Stimulated activated CD8-positive, alpha-beta memory T cell treated with anti-CD3 and anti-CD28 coated beads, Interleukin-12 subunit alpha, Interleukin-12 subunit beta, amount 100 ng/mL, for 4 hours (primary cell): ENCODE data around the gene ANXA7.
A peak's percentile ranks its signal among the peaks of the same experiment; 100 is the strongest.
"Not testable (repeated sequence)": the region's sequence is repeated elsewhere in the genome, so short reads cannot be mapped to it uniquely, and the experiment has no call there.

ENCODE experiments used
- DNase-seq: peaks from one replicate; pipeline ENCODE4 v3.0.0-alpha.2; 2020; ENCODE audit warnings: low read depth

The ANXA7 gene

GRCh38 chr10:73407495-73407894, 6.4 kb downstream of the ANXA7 start:
- DNase-seq = no peak

- DNase-seq = no peak
Measured at GRCh38 chr10:73406846-73407245, 7.0 kb downstream of the ANXA7 start.

- no peak for DNase-seq
Measured at GRCh38 chr10:73405556-73405955, 8.3 kb downstream of the ANXA7 start.

GRCh38 chr10:73404690-73405089, 9.2 kb downstream of the ANXA7 start:
- DNase-seq = no peak

GRCh38 chr10:73401636-73402035, 12.2 kb downstream of the ANXA7 start:
- DNase-seq = no peak

- DNase-seq = no peak
Measured at GRCh38 chr10:73399063-73399462, 14.8 kb downstream of the ANXA7 start.

GRCh38 chr10:73398024-73398423, 15.8 kb downstream of the ANXA7 start:
- DNase-seq = no peak

- DNase-seq = not testable (repeated sequence)
Measured at GRCh38 chr10:73394325-73394724, 19.5 kb downstream of the ANXA7 start.

GRCh38 chr10:73388228-73388627, 25.6 kb downstream of the ANXA7 start:
- DNase-seq = no peak

- no peak for DNase-seq
Measured at GRCh38 chr10:73386583-73386982, 27.3 kb downstream of the ANXA7 start.

GRCh38 chr10:73379064-73379748, 34.7 kb downstream of the ANXA7 start:
- no peak for DNase-seq

GRCh38 chr10:73376679-73377078, 37.2 kb downstream of the ANXA7 start:
- no peak for DNase-seq

- DNase-seq = no peak
Measured at GRCh38 chr10:73368238-73368637, 45.6 kb downstream of the ANXA7 start.

GRCh38 chr10:73366381-73367298, 47.2 kb downstream of the ANXA7 start:
- no peak for DNase-seq

GRCh38 chr10:73364964-73365363, 48.9 kb downstream of the ANXA7 start:
- DNase-seq = no peak

GRCh38 chr10:73359492-73359891, 54.4 kb downstream of the ANXA7 start:
- DNase-seq = no peak

GRCh38 chr10:73358331-73359279, 55.3 kb downstream of the ANXA7 start, which contains the start of gene CFAP70:
CFAP70 (minus strand) TSS chr10:73358864; CDS start chr10:73354796, 4,068 bp downstream.
- peak; percentile 78 for DNase-seq

GRCh38 chr10:73357821-73358220, 56.0 kb downstream of the ANXA7 start:
- no peak for DNase-seq

GRCh38 chr10:73357166-73357565, 56.7 kb downstream of the ANXA7 start:
- no peak for DNase-seq

- no peak for DNase-seq
Measured at GRCh38 chr10:73344269-73344668, 69.6 kb downstream of the ANXA7 start.

GRCh38 chr10:73340121-73340520, 73.7 kb downstream of the ANXA7 start:
- no peak for DNase-seq

- no peak for DNase-seq
Measured at GRCh38 chr10:73339436-73339835, 74.4 kb downstream of the ANXA7 start.
